HEK293 (cell line): ENCODE measurements around the gene CSMD2.

Source experiments
- CTCF ChIA-PET: fragments of 350-600 bp; formaldehyde crosslinking; extraction: SDS; loops from one replicate; lab custom pipeline; 2021; ENCODE audit warnings: antibody characterized with exemption; lab: Yijun Ruan, JAX
- POLR2A ChIA-PET: fragments of 300-600 bp; formaldehyde crosslinking; extraction: SDS; loops from one replicate; lab custom pipeline; 2020; ENCODE audit warnings: antibody characterized with exemption, inconsistent platforms; lab: Yijun Ruan, JAX
- H3K27ac ChIP-seq: fragments of 200-500 bp; sonication (Bioruptor generic); 2 replicates; pipeline ENCODE4 v1.5.1; 2014; ENCODE audit warnings: low read depth, low read length, control low read depth, inconsistent platforms; ENCODE audit errors: extremely low read depth
- H3K36me3 ChIP-seq, 2 experiments: fragments of 200-500 bp in 1 of 2; sonication (Bioruptor generic) in 1 of 2; 1 replicate in 1 of 2; 2 replicates in 1 of 2; pipeline ENCODE4 v1.5.1; 2014 to 2017; ENCODE audit warnings: inconsistent platforms in 2 of 2, low read length in 2 of 2; ENCODE audit not compliant: control insufficient read depth in 2 of 2, insufficient read depth in 1 of 2
- H3K4me1 ChIP-seq: fragments of 200-500 bp; sonication (Bioruptor generic); 2 replicates; pipeline ENCODE4 v1.5.1; 2014; ENCODE audit warnings: mild to moderate bottlenecking, low read length, inconsistent platforms; ENCODE audit not compliant: control insufficient read depth, insufficient read depth
- H3K4me3 ChIP-seq: 2 replicates; pipeline ENCODE4 v1.5.1; 2011; ENCODE audit warnings: low read depth, mild to moderate bottlenecking, control low read depth, low read length, moderate library complexity
- H3K9me3 ChIP-seq: fragments of 200-500 bp; sonication (Bioruptor generic); 2 replicates; pipeline ENCODE4 v1.5.1; 2014; ENCODE audit warnings: low read depth, low read length, inconsistent platforms; ENCODE audit not compliant: control insufficient read depth, insufficient read depth
- GLI2 ChIP-seq: fragments of 450-650 bp; formaldehyde crosslinking; IDR thresholded peaks from 2 replicates; pipeline ENCODE4; 2017; ENCODE audit warnings: missing biosample characterization, missing genetic modification characterization, low read depth, borderline replicate concordance
- OVOL3 ChIP-seq: fragments of 450-650 bp; formaldehyde crosslinking; IDR thresholded peaks from 2 replicates; pipeline ENCODE4 v1.5.1; 2016; ENCODE audit warnings: missing biosample characterization, missing genetic modification characterization
- RBAK ChIP-seq: fragments of 450-650 bp; formaldehyde crosslinking; IDR thresholded peaks from 2 replicates; pipeline ENCODE4 v1.5.1; 2016; ENCODE audit warnings: missing biosample characterization, missing genetic modification characterization
- REPIN1 ChIP-seq: fragments of 450-650 bp; formaldehyde crosslinking; IDR thresholded peaks from 2 replicates; pipeline ENCODE4 v1.5.1; 2017; ENCODE audit warnings: missing biosample characterization, missing genetic modification characterization, low read depth
- SETDB1 ChIP-seq: IDR thresholded peaks from one replicate; pipeline ENCODE4 v1.6.1; 2017; ENCODE audit warnings: mild to moderate bottlenecking, low read length, moderate library complexity, mixed read lengths; ENCODE audit not compliant: insufficient read length
- SP2 ChIP-seq: fragments of 450-650 bp; formaldehyde crosslinking; IDR thresholded peaks from 2 replicates; pipeline ENCODE4 v1.5.1; 2016; ENCODE audit warnings: missing biosample characterization, missing genetic modification characterization
- ZNF121 ChIP-seq: fragments of 450-650 bp; formaldehyde crosslinking; IDR thresholded peaks from 2 replicates; pipeline ENCODE4 v1.5.1; 2016; ENCODE audit warnings: missing biosample characterization, missing genetic modification characterization
- ZNF473 ChIP-seq: fragments of 450-650 bp; formaldehyde crosslinking; IDR thresholded peaks from 2 replicates; pipeline ENCODE4 v1.5.1; 2017; ENCODE audit warnings: missing biosample characterization, missing genetic modification characterization
- ZNF600 ChIP-seq: fragments of 450-650 bp; formaldehyde crosslinking; IDR thresholded peaks from 2 replicates; pipeline ENCODE4 v1.5.1; 2016; ENCODE audit warnings: missing biosample characterization, missing genetic modification characterization
- ZNF621 ChIP-seq: fragments of 450-650 bp; formaldehyde crosslinking; IDR thresholded peaks from 2 replicates; pipeline ENCODE4 v1.5.1; 2017; ENCODE audit warnings: missing biosample characterization, missing genetic modification characterization
- ZNF624 ChIP-seq: fragments of 450-650 bp; formaldehyde crosslinking; IDR thresholded peaks from 2 replicates; pipeline ENCODE4 v1.5.1; 2017; ENCODE audit warnings: missing biosample characterization, missing genetic modification characterization
- ZNF664 ChIP-seq: fragments of 450-650 bp; formaldehyde crosslinking; IDR thresholded peaks from 2 replicates; pipeline ENCODE4 v1.5.1; 2016; ENCODE audit warnings: missing biosample characterization, missing genetic modification characterization
- TF ChIP-seq, protein P1 (sequence below): fragments of 450-650 bp; formaldehyde crosslinking; IDR thresholded peaks from 2 replicates; pipeline ENCODE4 v1.5.1; 2016; ENCODE audit warnings: missing biosample characterization, missing genetic modification characterization
- TF ChIP-seq, protein P2 (sequence below): fragments of 450-650 bp; formaldehyde crosslinking; IDR thresholded peaks from 2 replicates; pipeline ENCODE4 v1.5.1; 2016; ENCODE audit warnings: missing biosample characterization, missing genetic modification characterization, borderline replicate concordance
- TF ChIP-seq, protein P3 (sequence below): fragments of 450-650 bp; formaldehyde crosslinking; IDR thresholded peaks from 2 replicates; pipeline ENCODE4 v1.5.1; 2016; ENCODE audit warnings: missing biosample characterization, missing genetic modification characterization

Gene CSMD2

DNA sequence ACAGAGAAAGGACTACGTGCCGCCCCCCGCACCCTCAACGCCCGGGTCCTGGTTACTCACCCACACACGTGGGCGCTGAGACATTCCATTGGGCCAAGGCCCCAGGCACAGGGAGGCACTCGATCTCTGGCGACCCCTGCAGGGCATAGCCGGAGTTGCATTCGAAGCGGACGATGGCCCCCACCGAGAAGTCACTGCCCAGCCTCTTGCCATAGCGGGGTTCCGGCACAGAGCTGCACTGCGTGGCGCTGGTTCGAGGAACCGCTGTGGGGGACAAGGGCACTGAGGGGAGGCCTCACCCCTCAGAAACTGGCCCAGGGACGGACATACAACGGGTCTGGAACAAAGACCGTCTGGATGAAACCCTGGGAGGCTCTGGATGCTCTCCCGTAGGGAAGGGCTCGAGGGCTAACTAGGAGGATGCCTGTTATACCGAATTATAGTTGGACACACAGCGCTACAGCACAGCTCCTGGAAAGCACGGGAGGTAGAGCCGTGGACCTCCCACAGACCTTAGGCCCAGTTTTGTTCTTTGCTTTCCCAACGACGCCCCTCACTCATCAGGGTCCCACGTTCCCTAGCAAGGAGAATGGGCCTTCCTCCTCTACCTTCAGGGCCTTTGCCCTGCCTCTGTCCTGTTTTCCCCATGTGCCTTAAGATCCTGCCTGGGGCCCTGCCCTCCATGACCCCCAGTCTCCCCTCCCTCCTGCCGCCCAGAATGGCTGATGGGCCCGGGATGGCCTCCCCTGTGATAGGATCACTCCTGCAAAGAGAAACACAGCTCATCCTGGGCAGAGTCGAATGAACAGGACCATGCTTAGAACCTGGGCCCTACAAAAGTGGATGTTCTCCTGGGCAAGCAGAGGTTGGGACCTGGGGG, 539.8 kb downstream of the CSMD2 start:
- ChIA-PET POLR2A (no interaction called here), CTCF (interaction anchor here (1.2 to 1.5 kb wide), 2 partner anchors 9 to 14 kb away, joined by 3 to 4 read pairs; no protein-coding TSS in a partner anchor)
- Histone ChIP-seq H3K36me3 (no peaks in the 10 kb centered on the region), H3K4me3 (no peak overlapping the region), H3K27ac (no peak overlapping the region), H3K4me1 (no peaks in the 10 kb centered on the region), H3K9me3 (no peaks in the 10 kb centered on the region)
- TF ChIP-seq, protein P1, sequence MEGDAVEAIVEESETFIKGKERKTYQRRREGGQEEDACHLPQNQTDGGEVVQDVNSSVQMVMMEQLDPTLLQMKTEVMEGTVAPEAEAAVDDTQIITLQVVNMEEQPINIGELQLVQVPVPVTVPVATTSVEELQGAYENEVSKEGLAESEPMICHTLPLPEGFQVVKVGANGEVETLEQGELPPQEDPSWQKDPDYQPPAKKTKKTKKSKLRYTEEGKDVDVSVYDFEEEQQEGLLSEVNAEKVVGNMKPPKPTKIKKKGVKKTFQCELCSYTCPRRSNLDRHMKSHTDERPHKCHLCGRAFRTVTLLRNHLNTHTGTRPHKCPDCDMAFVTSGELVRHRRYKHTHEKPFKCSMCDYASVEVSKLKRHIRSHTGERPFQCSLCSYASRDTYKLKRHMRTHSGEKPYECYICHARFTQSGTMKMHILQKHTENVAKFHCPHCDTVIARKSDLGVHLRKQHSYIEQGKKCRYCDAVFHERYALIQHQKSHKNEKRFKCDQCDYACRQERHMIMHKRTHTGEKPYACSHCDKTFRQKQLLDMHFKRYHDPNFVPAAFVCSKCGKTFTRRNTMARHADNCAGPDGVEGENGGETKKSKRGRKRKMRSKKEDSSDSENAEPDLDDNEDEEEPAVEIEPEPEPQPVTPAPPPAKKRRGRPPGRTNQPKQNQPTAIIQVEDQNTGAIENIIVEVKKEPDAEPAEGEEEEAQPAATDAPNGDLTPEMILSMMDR (tag by site-specific recombination), result 0 out of 2 replicates have a peak, but pooled peaks have one; percentile 23
- TF ChIP-seq, protein P2, sequence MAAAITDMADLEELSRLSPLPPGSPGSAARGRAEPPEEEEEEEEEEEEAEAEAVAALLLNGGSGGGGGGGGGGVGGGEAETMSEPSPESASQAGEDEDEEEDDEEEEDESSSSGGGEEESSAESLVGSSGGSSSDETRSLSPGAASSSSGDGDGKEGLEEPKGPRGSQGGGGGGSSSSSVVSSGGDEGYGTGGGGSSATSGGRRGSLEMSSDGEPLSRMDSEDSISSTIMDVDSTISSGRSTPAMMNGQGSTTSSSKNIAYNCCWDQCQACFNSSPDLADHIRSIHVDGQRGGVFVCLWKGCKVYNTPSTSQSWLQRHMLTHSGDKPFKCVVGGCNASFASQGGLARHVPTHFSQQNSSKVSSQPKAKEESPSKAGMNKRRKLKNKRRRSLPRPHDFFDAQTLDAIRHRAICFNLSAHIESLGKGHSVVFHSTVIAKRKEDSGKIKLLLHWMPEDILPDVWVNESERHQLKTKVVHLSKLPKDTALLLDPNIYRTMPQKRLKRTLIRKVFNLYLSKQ (tag by site-specific recombination), result no peak

DNA sequence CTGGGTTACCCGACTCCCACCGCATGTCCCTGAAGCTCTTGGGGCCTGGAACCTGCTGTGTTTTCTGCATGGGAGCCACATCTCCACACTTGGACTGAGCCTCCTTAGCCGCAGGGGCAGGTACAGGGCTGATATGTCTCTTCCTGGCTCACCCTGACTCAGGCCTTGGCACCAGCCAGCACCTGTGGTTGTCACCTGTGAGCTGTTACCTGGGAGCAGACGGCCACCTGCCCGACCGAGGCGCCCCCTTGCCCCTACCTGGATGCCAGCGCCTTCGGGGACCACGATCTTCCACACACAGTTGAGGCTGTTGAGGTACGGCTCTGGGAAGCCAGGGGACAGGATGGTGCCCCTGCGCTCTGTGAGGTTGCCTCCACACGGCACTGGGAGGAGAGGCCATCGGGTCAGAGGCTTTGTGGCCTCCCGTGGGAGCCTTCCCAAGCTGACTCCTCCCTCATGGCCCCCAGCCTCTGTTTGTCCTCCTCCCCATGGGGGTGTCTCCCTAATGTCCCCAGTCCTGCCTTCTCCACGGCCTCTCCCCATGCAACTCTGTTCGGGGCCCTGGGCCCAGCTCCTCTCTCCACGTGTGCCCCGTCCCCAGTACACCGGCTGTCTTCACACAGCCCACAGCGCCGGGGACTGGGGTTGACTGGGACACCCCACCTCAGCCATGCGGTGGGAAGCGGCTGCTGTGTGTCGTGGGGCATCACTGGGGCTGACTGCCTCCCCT, 540.6 kb downstream of the CSMD2 start:
- no peak overlapping the region for H3K27ac ChIP-seq
- H3K9me3 ChIP-seq, result no peaks in the 10 kb centered on the region
- CTCF ChIA-PET, result interaction anchor here (0.5 to 2.1 kb wide), 6 partner anchors 9 to 1209 kb away, joined by 3 to 18 read pairs (median 4); no protein-coding TSS in a partner anchor
- H3K4me3 ChIP-seq, result no peak overlapping the region
- POLR2A ChIA-PET, result no interaction called here
- no peaks in the 10 kb centered on the region for H3K36me3 ChIP-seq
- TF ChIP-seq ZNF121, result no peak
- TF ChIP-seq REPIN1 (tag by site-specific recombination), result no peak
- no peak for TF ChIP-seq ZNF600 (tag by site-specific recombination)
- TF ChIP-seq ZNF473 (tag by site-specific recombination), result no peak
- TF ChIP-seq, protein P3, sequence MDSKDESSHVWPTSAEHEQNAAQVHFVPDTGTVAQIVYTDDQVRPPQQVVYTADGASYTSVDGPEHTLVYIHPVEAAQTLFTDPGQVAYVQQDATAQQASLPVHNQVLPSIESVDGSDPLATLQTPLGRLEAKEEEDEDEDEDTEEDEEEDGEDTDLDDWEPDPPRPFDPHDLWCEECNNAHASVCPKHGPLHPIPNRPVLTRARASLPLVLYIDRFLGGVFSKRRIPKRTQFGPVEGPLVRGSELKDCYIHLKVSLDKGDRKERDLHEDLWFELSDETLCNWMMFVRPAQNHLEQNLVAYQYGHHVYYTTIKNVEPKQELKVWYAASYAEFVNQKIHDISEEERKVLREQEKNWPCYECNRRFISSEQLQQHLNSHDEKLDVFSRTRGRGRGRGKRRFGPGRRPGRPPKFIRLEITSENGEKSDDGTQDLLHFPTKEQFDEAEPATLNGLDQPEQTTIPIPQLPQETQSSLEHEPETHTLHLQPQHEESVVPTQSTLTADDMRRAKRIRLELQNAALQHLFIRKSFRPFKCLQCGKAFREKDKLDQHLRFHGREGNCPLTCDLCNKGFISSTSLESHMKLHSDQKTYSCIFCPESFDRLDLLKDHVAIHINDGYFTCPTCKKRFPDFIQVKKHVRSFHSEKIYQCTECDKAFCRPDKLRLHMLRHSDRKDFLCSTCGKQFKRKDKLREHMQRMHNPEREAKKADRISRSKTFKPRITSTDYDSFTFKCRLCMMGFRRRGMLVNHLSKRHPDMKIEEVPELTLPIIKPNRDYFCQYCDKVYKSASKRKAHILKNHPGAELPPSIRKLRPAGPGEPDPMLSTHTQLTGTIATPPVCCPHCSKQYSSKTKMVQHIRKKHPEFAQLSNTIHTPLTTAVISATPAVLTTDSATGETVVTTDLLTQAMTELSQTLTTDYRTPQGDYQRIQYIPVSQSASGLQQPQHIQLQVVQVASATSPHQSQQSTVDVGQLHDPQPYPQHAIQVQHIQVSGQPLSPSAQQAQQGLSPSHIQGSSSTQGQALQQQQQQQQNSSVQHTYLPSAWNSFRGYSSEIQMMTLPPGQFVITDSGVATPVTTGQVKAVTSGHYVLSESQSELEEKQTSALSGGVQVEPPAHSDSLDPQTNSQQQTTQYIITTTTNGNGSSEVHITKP (tag by site-specific recombination), result no peak
- H3K4me1 ChIP-seq, result no peaks in the 10 kb centered on the region

DNA sequence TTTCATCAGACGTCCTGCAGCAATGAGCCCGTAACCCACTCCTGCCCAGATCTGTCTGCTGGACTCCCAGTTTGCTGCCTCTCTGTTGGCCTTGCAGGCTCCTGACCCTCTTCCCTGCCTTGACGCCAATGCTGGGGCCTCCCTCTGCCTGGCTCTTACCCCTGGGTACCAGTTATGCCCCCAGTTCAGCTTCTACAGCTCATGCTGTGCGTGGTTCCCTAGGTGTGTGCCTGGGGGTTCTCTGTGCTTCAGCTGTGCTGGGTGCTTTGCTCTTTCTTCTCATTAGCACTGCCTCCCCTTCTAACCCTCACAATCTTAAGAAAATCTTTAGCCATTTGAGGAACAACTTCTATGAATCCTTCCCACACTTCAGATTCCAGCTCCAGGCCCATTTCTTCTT, 541.2 kb downstream of the CSMD2 start:
- H3K9me3 ChIP-seq, result no peaks in the 10 kb centered on the region
- H3K4me3 ChIP-seq, result no peak overlapping the region
- ChIA-PET CTCF (interaction anchor here (0.5 to 2.1 kb wide), 4 partner anchors 9 to 337 kb away, joined by 3 to 18 read pairs (median 4); no protein-coding TSS in a partner anchor), POLR2A (no interaction called here)
- H3K4me1 ChIP-seq, result no peaks in the 10 kb centered on the region
- no peaks in the 10 kb centered on the region for H3K36me3 ChIP-seq
- H3K27ac ChIP-seq, result no peak overlapping the region
- TF ChIP-seq ZNF621 (no peak), ZNF624 (tag by site-specific recombination) (no peak), SP2 (tag by site-specific recombination) (no peak), SETDB1 (no peak), RBAK (tag by site-specific recombination) (no peak), ZNF664 (tag by site-specific recombination) (no peak), GLI2 (tag by site-specific recombination) (no peak), OVOL3 (tag by site-specific recombination) (no peak)
- TF ChIP-seq, protein P3 (tag by site-specific recombination), result no peak
